Fibroblast of lung (primary cell): Measurements from ENCODE around the gene ZNF83. TPM values are rescaled to one million over a fixed set of nuclear protein-coding genes. Genes with fewer than 3 reads are reported as not detected.

Source experiments
- DNase-seq, 2 donors: peaks; one replicate each; pipeline versions ENCODE4 v3.0.0 to v3.0.0-alpha.2; 2010; ENCODE audit warnings: low read depth in 2 of 2
- H2AFZ ChIP-seq: 2 replicates; pipeline ENCODE4 v1.5.1; 2012; ENCODE audit warnings: low read length, control low read depth, inconsistent platforms
- H3K27ac ChIP-seq: 2 replicates; pipeline ENCODE4 v1.5.1; 2011; ENCODE audit warnings: low read length, control low read depth; ENCODE audit not compliant: insufficient read depth
- H3K27me3 ChIP-seq: 2 replicates; pipeline ENCODE4 v1.5.1; 2011; ENCODE audit warnings: mild to moderate bottlenecking, low read length; ENCODE audit not compliant: control insufficient read depth, insufficient read depth
- H3K36me3 ChIP-seq: 2 replicates; pipeline ENCODE4 v1.5.1; 2011; ENCODE audit warnings: low read length; ENCODE audit not compliant: control insufficient read depth, insufficient read depth
- H3K4me1 ChIP-seq: 2 replicates; pipeline ENCODE4 v1.5.1; 2011; ENCODE audit warnings: low read length; ENCODE audit not compliant: control insufficient read depth, insufficient read depth; ENCODE audit errors: extremely low read depth
- H3K4me2 ChIP-seq: 2 replicates; pipeline ENCODE4 v1.5.1; 2011; ENCODE audit warnings: low read length, control low read depth; ENCODE audit not compliant: insufficient read depth; ENCODE audit errors: extremely low read depth
- H3K4me3 ChIP-seq, 4 experiments: fragments of 200-600 bp in 1 of 4; sonication (generic) in 1 of 4; replicated peaks in 1 of 4; 2 replicates each; pipeline ENCODE4 v1.5.1; 2011 to 2016; ENCODE audit warnings: low read length in 4 of 4, low read depth in 3 of 4, mild to moderate bottlenecking in 3 of 4, control low read depth in 2 of 4, inconsistent platforms in 1 of 4, mixed read lengths in 1 of 4; ENCODE audit not compliant: insufficient read depth in 1 of 4; ENCODE audit errors: control extremely low read depth in 1 of 4
- H3K79me2 ChIP-seq: 2 replicates; pipeline ENCODE4 v1.5.1; 2012; ENCODE audit warnings: mild to moderate bottlenecking, low read length, inconsistent platforms; ENCODE audit not compliant: control insufficient read depth, insufficient read depth
- H3K9ac ChIP-seq: 2 replicates; pipeline ENCODE4 v1.5.1; 2011; ENCODE audit warnings: mild to moderate bottlenecking, low read length, control low read depth; ENCODE audit not compliant: insufficient read depth
- H3K9me3 ChIP-seq: 2 replicates; pipeline ENCODE4 v1.5.1; 2012; ENCODE audit warnings: low read depth, low read length; ENCODE audit not compliant: control insufficient read depth, insufficient read depth
- H4K20me1 ChIP-seq: 2 replicates; pipeline ENCODE4 v1.5.1; 2011; ENCODE audit warnings: low read length; ENCODE audit not compliant: control insufficient read depth, insufficient read depth; ENCODE audit errors: extremely low read depth
- EZH2 ChIP-seq: IDR thresholded peaks from 2 replicates; pipeline ENCODE4 v1.5.1; 2012; ENCODE audit warnings: low read length, control low read depth, mild to moderate bottlenecking; ENCODE audit errors: missing control alignments
- polyA plus RNA-seq, 2 donors: library from polyadenylated mRNA; depleted of rRNA in 1 of 2; stranded (reverse) in 1 of 2; unstranded in 1 of 2; fragments of >200 nt; gene quantifications; 2 replicates each; pipeline ENCODE4 v1.2.1, GENCODE V29; 2011 to 2012; ENCODE audit warnings: missing spikeins in 1 of 2
- total RNA-seq: library from RNA; depleted of rRNA; stranded (reverse); fragments of >200 nt; gene quantifications from 2 replicates; pipeline ENCODE4 v1.2.1, GENCODE V29; 2014
- TF ChIP-seq, protein P1 (sequence below), 2 donors: IDR thresholded peaks in 1 of 2; conservative IDR thresholded peaks in 1 of 2; 1 replicate in 1 of 2; 2 replicates in 1 of 2; pipeline ENCODE4 v1.5.1; 2011 to 2012; ENCODE audit warnings: low read length in 2 of 2, control low read depth in 1 of 2, inconsistent platforms in 1 of 2, low read depth in 1 of 2, mild to moderate bottlenecking in 1 of 2

The ZNF83 gene
- total and polyA plus RNA-seq, 2 donors (not counting 1 experiment from before 2014, with no cell fraction given), result 27.2 to 60.6 TPM

- H3K27ac ChIP-seq, result no peak overlapping the region
- no peak overlapping the region for H3K4me3 ChIP-seq
- no peak for DNase-seq
- H3K27me3 ChIP-seq, result no peaks in the 10 kb centered on the region
- no peaks in the 10 kb centered on the region for H3K4me1 ChIP-seq
- no peaks in the 10 kb centered on the region for H4K20me1 ChIP-seq
- H2AFZ ChIP-seq, result no peak overlapping the region
- H3K9me3 ChIP-seq, result no peaks in the 10 kb centered on the region
- no peak overlapping the region for H3K4me2 ChIP-seq
- no peak overlapping the region for H3K9ac ChIP-seq
- TF ChIP-seq EZH2, result no peak
- TF ChIP-seq, protein P1, sequence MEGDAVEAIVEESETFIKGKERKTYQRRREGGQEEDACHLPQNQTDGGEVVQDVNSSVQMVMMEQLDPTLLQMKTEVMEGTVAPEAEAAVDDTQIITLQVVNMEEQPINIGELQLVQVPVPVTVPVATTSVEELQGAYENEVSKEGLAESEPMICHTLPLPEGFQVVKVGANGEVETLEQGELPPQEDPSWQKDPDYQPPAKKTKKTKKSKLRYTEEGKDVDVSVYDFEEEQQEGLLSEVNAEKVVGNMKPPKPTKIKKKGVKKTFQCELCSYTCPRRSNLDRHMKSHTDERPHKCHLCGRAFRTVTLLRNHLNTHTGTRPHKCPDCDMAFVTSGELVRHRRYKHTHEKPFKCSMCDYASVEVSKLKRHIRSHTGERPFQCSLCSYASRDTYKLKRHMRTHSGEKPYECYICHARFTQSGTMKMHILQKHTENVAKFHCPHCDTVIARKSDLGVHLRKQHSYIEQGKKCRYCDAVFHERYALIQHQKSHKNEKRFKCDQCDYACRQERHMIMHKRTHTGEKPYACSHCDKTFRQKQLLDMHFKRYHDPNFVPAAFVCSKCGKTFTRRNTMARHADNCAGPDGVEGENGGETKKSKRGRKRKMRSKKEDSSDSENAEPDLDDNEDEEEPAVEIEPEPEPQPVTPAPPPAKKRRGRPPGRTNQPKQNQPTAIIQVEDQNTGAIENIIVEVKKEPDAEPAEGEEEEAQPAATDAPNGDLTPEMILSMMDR (conservative IDR thresholded peaks at IDR 0.05 in 1 of 2, IDR thresholded peaks at IDR 0.05 in 1 of 2; ENCODE audit: low read depth in 1 of 2, low read length in 2 of 2), result no peak
- H3K36me3 ChIP-seq, result peaks cover 3% of the 10 kb centered on the region
- H3K79me2 ChIP-seq, result peaks cover 5% of the 10 kb centered on the region
These were observed 28.4 kb upstream of the ZNF83 start for GRCh38 chr19:52666506-52666905.

GRCh38 chr19:52665529-52665928 is 27.4 kb upstream of the ZNF83 start:
- H3K9me3 ChIP-seq, result no peaks in the 10 kb centered on the region
- peak in 1 of 2 donors; percentile 75 for DNase-seq
- H3K27me3 ChIP-seq, result no peaks in the 10 kb centered on the region
- no peak overlapping the region for H3K4me2 ChIP-seq
- peaks cover 3% of the 10 kb centered on the region for H3K79me2 ChIP-seq
- no peaks in the 10 kb centered on the region for H3K4me1 ChIP-seq
- no peak overlapping the region for H2AFZ ChIP-seq
- TF ChIP-seq, protein P1 (conservative IDR thresholded peaks at IDR 0.05 in 1 of 2, IDR thresholded peaks at IDR 0.05 in 1 of 2; ENCODE audit: low read depth in 1 of 2, low read length in 2 of 2), result no peak
- TF ChIP-seq EZH2, result no peak
- H3K27ac ChIP-seq, result no peak overlapping the region
- H3K4me3 ChIP-seq, result no peak overlapping the region
- no peaks in the 10 kb centered on the region for H4K20me1 ChIP-seq
- H3K9ac ChIP-seq, result no peak overlapping the region
- H3K36me3 ChIP-seq, result peaks cover 3% of the 10 kb centered on the region

DNA sequence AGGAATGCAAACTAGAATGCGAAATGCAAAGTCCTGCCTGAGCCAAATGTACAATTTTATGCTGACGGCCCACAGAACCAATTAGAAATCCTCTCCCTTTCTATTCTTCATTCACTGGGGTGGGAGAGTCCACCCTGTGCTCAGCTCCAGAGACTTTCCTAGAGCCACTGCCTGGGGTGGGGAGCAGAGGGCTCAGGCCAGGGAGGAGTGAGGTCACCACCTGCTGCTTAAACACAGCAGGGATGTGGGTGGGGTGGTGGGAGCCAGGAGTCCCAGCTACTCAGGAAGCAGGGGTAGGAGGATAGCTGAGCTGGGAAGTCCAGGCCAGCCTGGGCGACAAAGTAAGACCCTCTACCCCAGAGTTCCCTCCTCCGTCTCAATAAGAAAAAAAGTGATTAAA is 26.9 kb upstream of the ZNF83 start:
- TF ChIP-seq EZH2, result no peak
- TF ChIP-seq, protein P1 (conservative IDR thresholded peaks at IDR 0.05 in 1 of 2, IDR thresholded peaks at IDR 0.05 in 1 of 2; ENCODE audit: low read depth in 1 of 2, low read length in 2 of 2), result no peak
- H3K9ac ChIP-seq, result no peak overlapping the region
- no peak overlapping the region for H3K4me3 ChIP-seq

More for the DNA sequence above, 26.9 kb upstream of the ZNF83 start:
- Histone ChIP-seq H3K4me2 (no peak overlapping the region), H3K27ac (no peak overlapping the region), H3K4me1 (no peaks in the 10 kb centered on the region), H3K9me3 (no peaks in the 10 kb centered on the region), H3K36me3 (peaks cover 4% of the 10 kb centered on the region), H3K27me3 (no peaks in the 10 kb centered on the region), H3K79me2 (peaks cover under 1% of the 10 kb centered on the region), H2AFZ (no peak overlapping the region), H4K20me1 (no peaks in the 10 kb centered on the region)
- DNase-seq, result no peak
